A549 (cell line): Measurements from ENCODE around the gene SCGB1C2. TPM values are rescaled to one million over a fixed set of nuclear protein-coding genes. Genes with fewer than 3 reads are reported as not detected.

Experiments
- ATAC-seq, 2 experiments: fragments of 200-7000 bp in 1 of 2; fragments of >200 bp in 1 of 2; cut with Nextera tagmentation in 1 of 2; cut with Tn5 transposase in 1 of 2; 3 replicates each; pipeline versions ENCODE4 v1.8.0 to v1.9.1; 2018 to 2020; ENCODE audit warnings: mild to moderate bottlenecking in 1 of 2, moderate library complexity in 1 of 2
- CTCF ChIA-PET: fragments of 300-600 bp; sonication (Branson Sonifier 250); formaldehyde crosslinking; extraction: SDS; loops from one replicate; lab custom pipeline; 2021; ENCODE audit warnings: antibody characterized with exemption, inconsistent platforms; lab: Yijun Ruan, JAX
- POLR2A ChIA-PET: fragments of 350-600 bp; formaldehyde crosslinking; extraction: SDS; loops from one replicate; lab custom pipeline; 2021; ENCODE audit warnings: antibody characterized with exemption, inconsistent platforms; lab: Yijun Ruan, JAX
- DNase-seq, 2 experiments: peaks; one replicate each; pipeline versions ENCODE4 v3.0.0 to v3.0.0-alpha.2; 2011 to 2016; ENCODE audit warnings: low read depth in 1 of 2, low spot score in 1 of 2
- FAIRE-seq: peaks from 2 replicates; lab custom pipeline; 2011; peaks lifted over from hg19 to GRCh38; lab: Jason Lieb, UNC
- H3K27ac ChIP-seq, 2 experiments: fragments of >200 bp; sonication (Bioruptor Twin); formaldehyde crosslinking; 3 replicates each; pipeline ENCODE4 v1.5.1; 2016 to 2017
- H3K4me1 ChIP-seq: fragments of >200 bp; sonication (Bioruptor Twin); formaldehyde crosslinking; 3 replicates; pipeline ENCODE4 v1.6.1; 2016
- H3K4me2 ChIP-seq: fragments of >200 bp; sonication (Bioruptor Twin); formaldehyde crosslinking; 3 replicates; pipeline ENCODE4 v1.6.1; 2016
- H3K4me3 ChIP-seq: fragments of >200 bp; sonication (Bioruptor Twin); formaldehyde crosslinking; 3 replicates; pipeline ENCODE4 v1.5.1; 2016
- H3K9me3 ChIP-seq: fragments of >200 bp; sonication (Bioruptor Twin); formaldehyde crosslinking; 3 replicates; pipeline ENCODE4 v1.6.1; 2016
- CHD4 ChIP-seq: fragments of 200-600 bp; sonication (generic); IDR thresholded peaks from 2 replicates; pipeline ENCODE4 v1.6.1; 2016; ENCODE audit warnings: antibody characterized with exemption, mild to moderate bottlenecking, borderline replicate concordance
- EHMT2 ChIP-seq: fragments of 200-600 bp; sonication (generic); IDR thresholded peaks from 2 replicates; pipeline ENCODE4 v1.6.1; 2016; ENCODE audit warnings: antibody characterized with exemption, low read depth, mild to moderate bottlenecking, moderate library complexity
- EP300 ChIP-seq, 2 experiments: fragments of >200 bp; sonication (Bioruptor Twin); formaldehyde crosslinking; IDR thresholded peaks; 2 replicates in 1 of 2; 3 replicates in 1 of 2; pipeline ENCODE4 v1.6.1; 2016 to 2017
- FOSB ChIP-seq: fragments of 250-450 bp; sonication (Bioruptor Pico); IDR thresholded peaks from 2 replicates; pipeline ENCODE4 v1.5.0; 2020; ENCODE audit warnings: mild to moderate bottlenecking, moderate library complexity
- FOXS1 ChIP-seq: fragments of 250-450 bp; sonication (Bioruptor Pico); IDR thresholded peaks from 2 replicates; pipeline ENCODE4 v1.5.0; 2020; ENCODE audit warnings: mild to moderate bottlenecking, moderate library complexity
- GATA3 ChIP-seq: IDR thresholded peaks from 2 replicates; pipeline ENCODE4 v1.6.1; 2012; ENCODE audit warnings: borderline replicate concordance
- HDAC2 ChIP-seq: fragments of 200-600 bp; sonication (generic); IDR thresholded peaks from 2 replicates; pipeline ENCODE4 v1.6.1; 2016
- HMGXB4 ChIP-seq: fragments of 250-450 bp; sonication (Bioruptor Pico); IDR thresholded peaks from 2 replicates; pipeline ENCODE4 v1.5.0; 2021; ENCODE audit warnings: mild to moderate bottlenecking, moderate library complexity, borderline replicate concordance
- HOXB13 ChIP-seq: fragments of 250-450 bp; sonication (Bioruptor Pico); IDR thresholded peaks from 2 replicates; pipeline ENCODE4 v1.5.0; 2020; ENCODE audit warnings: low read depth, mild to moderate bottlenecking, moderate library complexity
- JUNB ChIP-seq: fragments of >200 bp; sonication (Bioruptor Twin); formaldehyde crosslinking; IDR thresholded peaks from 2 replicates; pipeline ENCODE4 v1.6.1; 2016
- MAFK ChIP-seq: fragments of 450-650 bp; IDR thresholded peaks from 2 replicates; pipeline ENCODE4 v1.6.1; 2014; ENCODE audit not compliant: partially characterized antibody
- NPAS2 ChIP-seq: fragments of 250-450 bp; sonication (Bioruptor Pico); IDR thresholded peaks from 2 replicates; pipeline ENCODE4 v1.8.0; 2022; ENCODE audit warnings: mild to moderate bottlenecking, moderate library complexity, borderline replicate concordance
- PBX3 ChIP-seq: IDR thresholded peaks from 2 replicates; pipeline ENCODE4 v1.6.1; 2012
- POLR2A ChIP-seq: IDR thresholded peaks from 2 replicates; pipeline ENCODE4 v1.6.1; 2012; ENCODE audit warnings: mild to moderate bottlenecking, low read length
- POLR2AphosphoS2 ChIP-seq: conservative IDR thresholded peaks from 2 replicates; pipeline ENCODE4 v1.6.1; 2012; ENCODE audit warnings: low read length, improper control_type of control experiment, inconsistent platforms
- RARB ChIP-seq: fragments of 250-450 bp; sonication (Bioruptor Pico); IDR thresholded peaks from 2 replicates; pipeline ENCODE4 v1.8.0; 2021; ENCODE audit warnings: mild to moderate bottlenecking, moderate library complexity
- RCOR1 ChIP-seq: fragments of 150-350 bp; IDR thresholded peaks from 2 replicates; pipeline ENCODE4 v1.6.1; 2014; ENCODE audit warnings: antibody characterized with exemption, low read length, low read depth
- RNF2 ChIP-seq: fragments of 200-600 bp; sonication (generic); IDR thresholded peaks from 2 replicates; pipeline ENCODE4 v1.6.1; 2016; ENCODE audit warnings: low read depth, mild to moderate bottlenecking, antibody characterized with exemption, moderate library complexity, borderline replicate concordance
- SREBF2 ChIP-seq: fragments of 450-650 bp; IDR thresholded peaks from 2 replicates; pipeline ENCODE4 v1.6.1; 2014; ENCODE audit warnings: mild to moderate bottlenecking, moderate library complexity
- TFCP2L1 ChIP-seq: fragments of 250-450 bp; sonication (Bioruptor Pico); IDR thresholded peaks from 2 replicates; pipeline ENCODE4 v1.5.0; 2021; ENCODE audit warnings: mild to moderate bottlenecking
- TP53 ChIP-seq: fragments of 250-450 bp; sonication (Bioruptor Pico); IDR thresholded peaks from 2 replicates; pipeline ENCODE4 v1.5.0; 2021; ENCODE audit warnings: mild to moderate bottlenecking, moderate library complexity
- ZFP36 ChIP-seq: fragments of 450-650 bp; IDR thresholded peaks from 2 replicates; pipeline ENCODE4 v1.6.1; 2014; ENCODE audit warnings: borderline replicate concordance; ENCODE audit not compliant: partially characterized antibody
- ZSCAN20 ChIP-seq: fragments of 250-450 bp; sonication (Bioruptor Pico); IDR thresholded peaks from 2 replicates; pipeline ENCODE4 v1.8.0; 2022; ENCODE audit warnings: mild to moderate bottlenecking, moderate library complexity
- WGBS: methylation state at CpG from one replicate; pipeline ENCODE4 v1.1.6; 2017; ENCODE audit errors: missing lambda C conversion rate; 5-methylcytosine and 5-hydroxymethylcytosine counted together
- polyA plus RNA-seq, 4 experiments: library from polyadenylated mRNA; depleted of rRNA in 3 of 4; stranded (reverse); fragments of >200 nt; fragmentation: RNase III in 1 of 4; extraction: RNeasy Plus Mini Kit Qiagen cat#74134 plus additional on column Dnase treatment in 1 of 4; gene quantifications; 2 replicates in 3 of 4; 3 replicates in 1 of 4; pipeline ENCODE4 v1.2.3, GENCODE V29; 2011 to 2017

The SCGB1C2 gene
- polyA plus RNA-seq, 2 of the 4 experiments (the other 2 are of a cell fraction), result not detected

- CTCF ChIA-PET, result interaction anchor here (1.2 to 1.6 kb wide), 2 partner anchors 139 to 216 kb away, joined by 3 read pairs; no protein-coding TSS in a partner anchor
- Histone ChIP-seq H3K9me3 (no peaks in the 10 kb centered on the region), H3K4me3 (no peak overlapping the region), H3K4me2 (no peak overlapping the region), H3K4me1 (no peaks in the 10 kb centered on the region), H3K27ac (0 out of 6 replicates have a peak overlapping the region, but pooled peaks of 1 of the 2 experiments have one; percentile 5)
- no peak for TF ChIP-seq FOXS1 (CRISPR knock-in tag)
- no peak for TF ChIP-seq RNF2
- TF ChIP-seq MAFK, result no peak
- no peak for TF ChIP-seq POLR2AphosphoS2
- TF ChIP-seq HOXB13 (CRISPR knock-in tag), result no peak
- no peak for TF ChIP-seq RCOR1
- TF ChIP-seq ZFP36, result no peak
- no peak for TF ChIP-seq FOSB (CRISPR knock-in tag)
- no peak for TF ChIP-seq HMGXB4 (CRISPR knock-in tag)
- TF ChIP-seq NPAS2, result no peak
- TF ChIP-seq ZSCAN20, result no peak
- TF ChIP-seq POLR2A, result no peak
- TF ChIP-seq CHD4, result no peak
- no peak for FAIRE-seq
- DNase-seq, result no peak
- POLR2A ChIA-PET, result no interaction called here
- 79% methylated on average over 4 of the region's 6 CpGs for WGBS
- peak; percentile 32 to 39; a peak in 4 of 6 replicates for ATAC-seq
These were observed 32.8 kb downstream of the SCGB1C2 start for GRCh38 chr17:170130-170670.

GRCh38 chr17:171871-172270 is 34.5 kb downstream of the SCGB1C2 start:
- ChIA-PET CTCF (no interaction called here), POLR2A (no interaction called here)
- no peak for FAIRE-seq
- ATAC-seq, result 0 out of 6 replicates have a peak, but pooled peaks of 1 of the 2 experiments have one; percentile 23
- Histone ChIP-seq H3K4me1 (no peaks in the 10 kb centered on the region), H3K9me3 (no peaks in the 10 kb centered on the region), H3K4me2 (no peak overlapping the region)
- no peak for DNase-seq
- TF ChIP-seq RCOR1 (no peak), RARB (no peak), HDAC2 (no peak), CHD4 (no peak), GATA3 (no peak), FOXS1 (CRISPR knock-in tag) (no peak), POLR2AphosphoS2 (no peak), TFCP2L1 (CRISPR knock-in tag) (no peak), PBX3 (no peak), EP300 (IDR thresholded peaks at IDR 0.05) (no peak), TP53 (CRISPR knock-in tag) (no peak), JUNB (no peak), SREBF2 (no peak), EHMT2 (no peak), RNF2 (no peak), HMGXB4 (CRISPR knock-in tag) (no peak), POLR2A (no peak)
- TF ChIP-seq, all 56 proteins: peak for 0
- Histone ChIP-seq H3K4me3 (no peak overlapping the region), H3K27ac (no peak overlapping the region)
- 89% methylated on average over 6 of the region's 13 CpGs for WGBS
